Activated CD8-positive, alpha-beta memory T cell treated with anti-CD3 and anti-CD28 coated beads, Interleukin-2, amount 50 U/mL, for 1 hour (primary cell): ENCODE measurements around the gene TYMS.

ENCODE experiments used
- DNase-seq: peaks from one replicate; pipeline ENCODE4 v3.0.0-alpha.2; 2020; ENCODE audit errors: extremely low read depth

Gene TYMS

DNA sequence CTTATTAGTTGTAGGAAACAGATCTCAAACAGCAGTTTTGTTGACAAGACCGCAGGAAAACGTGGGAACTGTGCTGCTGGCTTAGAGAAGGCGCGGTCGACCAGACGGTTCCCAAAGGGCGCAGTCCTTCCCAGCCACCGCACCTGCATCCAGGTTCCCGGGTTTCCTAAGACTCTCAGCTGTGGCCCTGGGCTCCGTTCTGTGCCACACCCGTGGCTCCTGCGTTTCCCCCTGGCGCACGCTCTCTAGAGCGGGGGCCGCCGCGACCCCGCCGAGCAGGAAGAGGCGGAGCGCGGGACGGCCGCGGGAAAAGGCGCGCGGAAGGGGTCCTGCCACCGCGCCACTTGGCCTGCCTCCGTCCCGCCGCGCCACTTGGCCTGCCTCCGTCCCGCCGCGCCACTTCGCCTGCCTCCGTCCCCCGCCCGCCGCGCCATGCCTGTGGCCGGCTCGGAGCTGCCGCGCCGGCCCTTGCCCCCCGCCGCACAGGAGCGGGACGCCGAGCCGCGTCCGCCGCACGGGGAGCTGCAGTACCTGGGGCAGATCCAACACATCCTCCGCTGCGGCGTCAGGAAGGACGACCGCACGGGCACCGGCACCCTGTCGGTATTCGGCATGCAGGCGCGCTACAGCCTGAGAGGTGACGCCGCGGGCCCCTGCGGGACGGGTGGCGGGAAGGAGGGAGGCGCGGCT lies at the start of gene TYMS:
TYMS (plus strand) TSS at position 343 of the 690 bp plus-strand sequence; CDS start at position 433, 90 bp downstream.
- no peak for DNase-seq

DNA sequence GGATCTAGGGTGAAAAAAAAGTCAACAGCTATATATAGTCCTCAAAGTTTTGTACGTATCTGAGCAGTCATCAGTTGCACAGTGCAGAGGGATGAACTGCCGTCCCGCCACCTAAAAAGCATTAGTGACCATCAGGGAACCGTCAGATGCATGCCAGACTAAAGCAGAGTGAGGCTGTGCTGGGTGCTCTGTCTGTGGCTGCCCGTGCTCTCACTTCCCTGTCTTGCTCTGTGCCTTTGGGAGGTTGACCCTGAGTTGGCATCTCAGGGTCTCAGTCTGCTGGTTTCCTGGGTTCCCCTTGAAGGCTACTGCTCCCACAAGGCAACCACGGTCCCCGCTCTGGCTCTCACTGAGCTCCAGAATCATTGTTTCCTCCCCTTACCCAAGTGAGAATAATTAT lies 49.5 kb upstream of the TYMS start:
- DNase-seq: no peak

DNA sequence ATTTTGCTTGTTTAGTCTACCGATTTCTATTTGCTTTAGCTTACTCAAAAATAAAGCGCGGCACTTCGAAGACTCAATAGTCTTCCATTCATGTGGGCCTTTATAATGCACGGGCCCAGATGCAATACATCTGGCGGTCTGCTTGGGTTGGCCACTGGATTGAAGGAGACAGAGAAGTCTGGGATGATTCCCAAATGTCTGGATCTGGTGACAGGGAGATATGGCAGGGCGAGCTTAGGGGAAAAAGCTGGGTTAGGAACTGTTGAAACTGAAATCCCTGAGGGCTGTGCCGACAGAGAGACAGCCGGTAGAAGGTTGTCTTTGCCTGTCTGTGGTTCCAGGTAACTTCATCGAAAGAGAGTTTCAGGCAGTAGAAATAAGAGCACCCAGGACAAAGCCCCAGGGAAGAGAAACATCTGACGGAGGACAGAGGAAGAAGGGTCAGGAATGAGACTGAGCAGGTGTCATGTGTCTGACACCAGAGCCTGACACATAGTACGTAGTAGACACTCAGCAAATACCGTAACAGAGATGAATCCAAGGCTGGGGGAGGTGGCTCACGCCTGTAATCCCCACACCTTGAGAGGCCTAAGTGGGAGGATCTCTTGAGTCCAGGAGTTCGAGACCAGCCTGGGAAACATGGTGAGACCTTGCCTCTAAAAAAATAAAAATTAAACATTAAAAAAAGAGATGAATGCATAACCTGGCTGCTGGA lies 47.1 kb upstream of the TYMS start:
- DNase-seq: no peak

DNA sequence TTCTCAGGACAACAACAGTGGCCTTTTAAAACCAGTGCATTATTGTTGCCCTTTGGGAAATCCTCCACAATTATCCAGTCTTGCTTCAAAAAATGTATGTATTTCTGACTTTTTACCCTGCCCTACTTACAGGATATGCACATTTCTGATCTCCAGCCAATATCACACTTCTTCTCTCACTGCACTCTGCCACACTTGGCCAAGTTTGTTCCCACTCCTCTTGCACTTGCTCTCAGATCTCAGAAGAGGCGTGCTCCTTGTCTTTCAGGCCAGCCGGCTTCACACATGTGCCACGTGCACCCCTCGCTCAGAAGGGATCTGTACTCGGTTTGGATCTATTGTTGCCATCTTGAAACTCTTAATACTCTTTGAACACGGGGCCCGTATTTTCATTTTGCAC lies 45.3 kb upstream of the TYMS start:
- no peak for DNase-seq

DNA sequence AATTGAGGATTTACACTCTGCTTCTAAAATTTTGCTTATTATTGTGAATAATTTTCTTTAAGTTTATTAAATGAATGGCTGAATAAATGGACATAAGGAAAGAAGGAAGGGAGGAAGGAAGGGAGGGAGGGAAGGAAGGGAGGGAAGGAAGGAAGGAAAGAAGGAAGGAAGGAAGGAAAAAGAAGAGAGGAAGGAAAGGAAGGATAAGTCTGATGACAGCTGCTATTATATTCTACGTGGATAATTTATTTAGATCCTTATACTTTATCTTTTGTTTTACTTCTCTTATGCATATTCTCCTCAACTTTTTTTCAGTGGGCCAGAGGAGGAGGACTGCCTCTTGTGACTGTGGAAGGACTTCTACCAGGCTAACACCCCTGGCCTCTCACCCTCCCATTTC lies 43.3 kb upstream of the TYMS start:
- DNase-seq: no peak

DNA sequence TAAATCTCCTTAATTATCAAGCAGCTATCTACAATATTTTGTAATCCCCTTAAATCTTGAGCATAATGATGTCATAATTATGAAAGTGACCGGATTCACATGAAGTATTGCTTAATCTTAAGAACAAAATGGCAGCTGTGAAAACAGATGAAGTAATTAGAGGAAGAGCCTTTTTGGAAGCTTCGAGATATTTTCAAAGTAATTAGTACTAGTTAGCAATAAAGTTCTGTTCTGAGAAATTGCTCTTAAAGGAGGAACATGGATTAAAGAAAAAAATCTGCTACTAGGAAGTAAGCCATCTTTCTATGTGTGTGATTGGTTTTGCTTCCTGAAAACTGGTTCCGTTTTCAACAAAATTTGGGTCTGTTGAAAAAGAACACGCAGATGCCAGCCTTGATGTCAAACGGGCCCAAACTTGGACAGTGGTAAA lies 42.3 kb upstream of the TYMS start:
- no peak for DNase-seq

DNA sequence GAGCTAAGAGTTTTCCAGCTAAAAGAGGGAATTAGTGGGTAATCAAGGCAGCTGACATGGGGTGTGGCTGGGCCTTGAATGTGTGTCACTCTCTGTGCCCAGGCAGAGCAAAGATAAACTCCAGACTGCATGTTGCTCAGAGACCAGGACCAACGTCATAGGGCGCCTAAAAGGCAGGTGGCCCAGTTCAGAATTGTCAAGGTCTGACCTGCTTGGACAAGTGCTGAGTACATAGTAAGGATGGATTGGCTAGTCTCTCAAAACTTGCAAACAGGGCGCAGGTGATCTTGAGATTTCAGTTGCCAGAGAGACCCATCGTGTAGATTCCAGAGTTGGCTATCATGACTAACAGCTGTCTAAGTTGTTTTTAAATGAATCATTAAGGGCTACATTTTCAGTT lies 41.7 kb upstream of the TYMS start:
- no peak for DNase-seq

DNA sequence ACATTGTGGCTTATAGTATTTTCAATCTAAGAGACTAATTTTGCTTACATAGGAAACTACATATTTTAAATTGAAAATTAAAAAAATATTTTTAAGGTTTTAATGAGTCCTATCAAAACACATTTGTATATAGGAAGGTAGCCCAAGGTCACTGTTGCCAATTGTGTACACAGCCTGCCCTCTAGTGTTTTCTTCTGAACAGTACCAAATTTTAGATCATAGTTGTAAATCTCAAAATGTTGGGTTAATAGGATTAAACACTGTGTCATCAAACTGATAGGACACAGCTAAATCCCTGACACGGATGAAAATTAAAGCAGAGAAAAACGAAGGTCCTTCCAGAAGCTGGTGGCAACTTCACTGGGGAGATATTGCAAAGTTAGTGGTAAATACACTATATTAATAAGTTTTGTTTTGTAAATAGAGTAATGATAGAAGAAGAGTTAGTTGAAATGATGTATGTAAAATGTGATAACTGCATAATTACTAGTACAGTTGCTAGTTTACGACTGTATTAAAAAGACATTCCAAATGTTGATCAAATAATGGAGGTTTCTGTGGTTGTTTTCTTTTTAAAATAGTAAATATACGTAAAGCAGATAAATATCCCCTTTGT lies 41.0 kb upstream of the TYMS start:
- DNase-seq: no peak

DNA sequence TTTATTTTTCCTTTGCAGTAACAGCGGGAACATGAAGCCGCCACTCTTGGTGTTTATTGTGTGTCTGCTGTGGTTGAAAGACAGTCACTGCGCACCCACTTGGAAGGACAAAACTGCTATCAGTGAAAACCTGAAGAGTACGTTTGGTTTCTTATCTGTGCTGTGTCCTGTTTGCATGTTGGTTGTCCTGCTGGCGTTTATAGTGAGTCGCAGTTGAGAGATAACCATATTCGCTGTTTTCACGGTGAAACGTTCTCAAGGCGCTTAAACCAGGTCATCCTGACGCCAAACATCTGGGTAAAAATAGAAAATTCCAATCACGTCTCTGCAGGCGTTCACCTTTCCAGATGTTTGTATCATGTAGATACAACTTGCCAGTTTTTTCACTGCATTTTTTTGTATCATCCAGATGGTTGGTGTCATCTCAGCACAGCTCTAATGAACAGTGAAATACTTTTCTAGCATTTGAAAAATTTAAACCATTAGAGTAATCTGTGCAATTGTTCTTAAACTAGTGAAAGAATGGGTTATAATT lies 39.4 kb upstream of the TYMS start:
- DNase-seq: no peak

DNA sequence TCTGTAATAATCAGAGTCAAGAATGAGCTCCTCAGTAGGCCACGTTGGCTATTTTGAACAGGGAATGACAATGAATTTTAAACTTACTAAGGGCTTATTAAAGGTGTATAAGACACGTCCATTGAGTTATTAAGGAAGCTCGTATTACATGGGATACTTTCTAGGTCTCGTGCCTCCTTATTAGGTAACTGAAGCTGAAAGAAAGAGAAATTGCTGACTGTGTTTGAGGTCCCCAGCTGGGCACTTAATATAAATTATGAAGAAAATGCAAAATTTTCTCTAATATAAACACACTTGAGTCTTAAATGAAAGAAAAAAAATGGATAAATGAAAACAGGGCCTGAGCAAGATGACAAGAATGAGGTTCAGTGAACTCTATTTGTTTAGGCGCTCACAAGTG lies 38.8 kb upstream of the TYMS start:
- no peak for DNase-seq

DNA sequence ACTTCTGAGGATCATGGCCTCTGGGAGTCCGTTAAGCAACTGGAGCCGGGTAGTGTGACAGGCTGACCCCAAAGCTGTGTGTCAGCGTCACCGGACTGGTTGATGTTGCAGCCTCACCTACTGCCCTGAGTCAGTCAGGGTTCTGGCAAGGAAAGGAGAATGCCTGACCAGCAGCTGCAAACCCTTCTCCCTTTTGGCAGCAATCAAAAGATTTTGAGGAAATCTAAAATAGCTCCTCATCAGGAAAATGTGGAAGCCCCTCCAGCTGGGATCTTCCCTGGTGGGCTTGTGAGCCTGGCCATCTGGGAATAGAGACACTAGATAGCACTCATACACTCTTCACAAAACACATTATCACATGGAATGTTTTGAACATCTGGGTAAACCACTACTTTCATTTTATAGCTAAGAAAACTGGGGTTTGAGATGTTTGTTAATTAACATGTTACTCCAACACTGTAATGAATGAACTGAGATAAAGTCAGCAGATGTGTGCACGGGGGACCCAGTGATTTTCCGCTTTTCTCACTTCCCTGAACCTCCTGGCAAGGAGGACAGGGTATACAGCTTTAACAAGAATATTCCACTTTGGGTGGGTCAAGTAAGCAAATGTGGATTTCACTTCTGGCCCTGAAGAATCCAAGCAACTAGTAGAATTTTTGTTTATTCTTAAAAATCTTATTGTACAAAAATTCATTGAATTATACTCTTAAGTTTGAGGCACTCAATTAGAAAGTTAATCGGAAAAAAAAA lies 36.0 kb upstream of the TYMS start:
- DNase-seq: no peak

DNA sequence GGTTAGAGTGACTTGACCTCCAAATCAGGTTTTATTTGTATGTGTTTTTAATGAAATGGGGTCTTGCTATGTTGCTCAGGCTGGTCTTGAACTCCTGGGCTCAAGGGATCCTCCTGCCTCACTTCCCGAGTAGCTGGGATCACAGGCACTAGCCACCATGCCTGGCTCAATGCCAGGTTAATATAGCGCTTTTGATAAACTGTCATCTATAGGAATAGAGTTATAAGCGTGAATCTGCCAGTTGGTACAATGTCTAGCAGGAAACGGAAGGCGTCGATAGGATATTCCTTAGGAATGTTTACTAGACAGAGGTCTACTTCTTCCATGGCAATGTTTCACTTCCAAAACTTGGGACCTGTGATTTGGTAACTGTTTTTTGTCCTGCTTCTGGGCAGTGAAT lies 35.2 kb upstream of the TYMS start:
- no peak for DNase-seq

DNA sequence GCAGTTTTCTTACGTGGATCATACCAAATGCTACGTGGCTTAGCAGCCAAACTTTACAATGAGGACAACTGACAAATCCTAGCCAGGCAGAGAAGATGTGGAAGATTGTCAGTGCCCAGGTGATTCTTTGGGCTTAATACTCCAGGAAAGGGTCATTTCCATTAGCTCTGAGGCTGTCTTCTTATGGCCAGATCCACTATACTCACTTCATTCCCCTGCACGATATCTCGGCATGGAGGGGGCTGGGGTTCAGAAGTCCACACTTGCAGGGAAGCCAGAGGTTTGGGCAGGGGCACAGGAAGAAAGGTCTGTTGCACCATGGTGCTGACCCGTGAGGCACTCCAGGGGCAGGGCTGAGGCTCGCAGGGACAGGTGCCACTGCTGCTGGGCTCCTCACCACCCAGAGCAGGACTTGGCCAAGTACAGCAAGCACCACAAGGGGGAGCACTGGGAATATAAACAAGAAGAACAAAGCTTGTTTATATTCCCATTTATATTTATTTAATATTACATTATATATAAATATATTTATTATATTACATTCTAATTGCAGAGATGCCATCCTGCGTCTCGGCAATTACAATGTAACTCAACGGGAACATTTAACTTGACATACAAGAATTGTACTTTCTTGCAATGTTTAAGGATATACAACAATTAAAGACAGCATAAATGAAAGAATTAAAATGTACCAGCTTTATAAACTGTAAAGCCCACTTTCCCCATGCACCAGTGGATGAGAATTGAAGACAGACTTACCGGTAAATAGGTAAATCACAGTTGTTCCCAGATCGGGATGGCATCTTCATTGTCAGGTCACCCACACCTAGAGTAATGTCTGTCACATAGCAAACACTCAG lies 33.5 kb upstream of the TYMS start:
- peak; percentile 24 for DNase-seq

DNA sequence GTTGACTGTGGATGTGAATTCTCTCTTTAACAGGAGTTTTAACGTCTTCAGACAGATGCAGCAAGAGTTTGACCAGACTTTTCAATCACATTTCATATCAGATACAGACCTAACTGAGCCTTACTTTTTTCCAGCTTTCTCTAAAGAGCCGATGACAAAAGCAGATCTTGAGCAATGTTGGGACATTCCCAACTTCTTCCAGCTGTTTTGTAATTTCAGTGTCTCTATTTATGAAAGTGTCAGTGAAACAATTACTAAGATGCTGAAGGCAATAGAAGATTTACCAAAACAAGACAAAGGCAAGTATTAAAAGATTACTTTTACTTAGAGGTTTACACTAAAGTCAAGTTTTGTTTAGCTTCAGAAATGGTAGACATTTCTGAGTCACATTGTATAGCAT lies 30.2 kb upstream of the TYMS start:
- no peak for DNase-seq

DNA sequence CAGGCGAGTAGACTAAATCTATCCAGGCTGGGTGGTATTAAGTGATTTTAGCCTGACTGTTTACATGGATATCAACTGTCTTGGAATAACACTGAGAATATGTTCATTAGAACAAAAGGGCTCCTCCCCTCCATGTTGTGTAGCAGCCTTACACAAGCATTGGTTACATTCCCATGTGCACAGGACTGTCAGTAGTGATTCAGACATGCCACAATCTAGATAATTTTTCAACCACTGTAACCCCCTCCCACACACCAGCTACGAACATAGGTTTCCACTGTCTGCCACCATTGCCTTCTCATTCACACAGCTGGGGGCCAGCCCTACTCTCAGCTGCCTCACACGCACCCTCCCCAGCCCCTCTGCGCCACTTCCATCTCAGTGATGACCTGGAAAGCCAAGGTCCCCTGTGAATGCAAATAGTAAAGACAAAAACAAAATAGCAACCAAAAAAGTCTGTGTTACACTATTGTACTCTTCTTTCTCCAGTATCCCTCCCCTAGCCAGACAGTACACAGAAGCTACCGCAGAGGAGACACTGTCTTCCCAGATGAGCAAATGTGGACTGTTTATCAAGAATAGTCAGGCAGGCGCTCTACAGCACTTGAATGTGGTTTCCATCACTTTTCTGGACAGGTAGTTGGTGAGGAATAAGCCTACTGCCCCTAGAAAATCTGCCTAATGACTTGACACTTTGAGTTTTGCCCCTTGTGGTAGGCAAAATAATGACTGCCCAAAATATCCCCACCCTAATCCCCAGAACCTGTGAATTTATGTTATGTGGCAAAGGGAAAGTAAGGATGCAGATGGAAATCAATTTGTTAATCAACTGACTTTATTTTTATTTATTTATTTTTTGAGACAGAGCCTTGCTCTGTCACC lies 27.9 kb upstream of the TYMS start:
- DNase-seq: no peak

DNA sequence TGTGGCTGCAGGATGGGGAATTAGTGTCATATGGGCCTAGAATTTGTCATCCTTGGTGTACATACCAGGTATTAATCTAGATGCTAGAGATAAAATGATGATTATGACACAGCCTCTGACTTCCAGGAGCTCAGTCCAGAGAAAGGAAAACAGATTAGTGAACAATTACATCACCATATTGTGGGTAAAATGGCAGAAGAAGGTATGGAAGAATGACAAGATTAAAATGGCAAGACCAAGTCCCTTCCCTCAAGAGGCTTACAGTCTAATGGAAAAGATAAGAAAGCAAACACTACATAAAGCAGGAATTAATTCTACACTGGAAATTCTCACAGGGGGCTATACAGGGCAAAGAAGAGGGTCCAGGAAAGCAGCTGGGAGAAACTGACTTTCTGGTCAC lies 25.9 kb upstream of the TYMS start:
- no peak for DNase-seq

DNA sequence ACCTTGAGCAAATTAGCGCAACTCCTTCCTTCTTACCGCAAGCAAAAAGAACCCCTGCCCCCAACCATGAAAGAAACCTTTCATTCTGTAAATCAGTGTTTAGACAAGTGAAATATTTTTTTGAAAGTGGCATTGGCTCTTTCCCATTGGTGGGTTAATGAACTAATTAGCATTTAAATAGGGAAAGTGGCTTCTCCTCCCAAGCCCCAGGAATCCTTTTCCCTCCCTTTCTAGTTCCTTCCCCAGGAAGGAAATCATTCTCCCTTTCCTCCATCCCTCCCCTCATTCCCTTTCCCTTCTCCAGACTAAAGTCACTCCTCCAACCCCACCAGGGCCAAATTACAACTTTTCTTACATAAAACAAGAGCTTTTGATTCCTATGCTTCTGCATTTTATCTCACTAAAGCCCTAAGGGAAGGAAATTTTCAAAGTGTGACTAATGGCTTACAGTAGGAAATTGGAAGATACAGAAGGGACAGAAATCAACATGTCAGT lies 22.9 kb upstream of the TYMS start:
- DNase-seq: no peak

DNA sequence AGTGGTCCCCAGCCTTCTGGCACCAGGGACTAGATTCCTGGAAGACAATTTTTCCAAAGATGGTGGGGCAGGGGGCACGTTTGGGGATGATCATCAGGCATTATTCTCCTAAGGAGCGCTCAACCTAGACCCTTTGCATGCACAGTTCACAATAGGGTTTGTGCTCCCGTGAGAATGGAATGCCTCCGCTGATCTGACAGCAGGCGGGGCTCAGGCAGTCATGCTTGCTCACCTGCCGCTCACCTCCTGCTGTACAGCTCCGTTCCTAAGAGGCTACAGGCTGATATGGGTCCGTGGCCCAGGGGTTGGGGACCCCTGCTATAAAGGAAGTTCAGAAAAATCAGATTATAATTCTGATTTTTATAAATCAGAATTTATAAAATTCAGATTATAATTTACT lies 22.3 kb upstream of the TYMS start:
- DNase-seq: no peak

DNA sequence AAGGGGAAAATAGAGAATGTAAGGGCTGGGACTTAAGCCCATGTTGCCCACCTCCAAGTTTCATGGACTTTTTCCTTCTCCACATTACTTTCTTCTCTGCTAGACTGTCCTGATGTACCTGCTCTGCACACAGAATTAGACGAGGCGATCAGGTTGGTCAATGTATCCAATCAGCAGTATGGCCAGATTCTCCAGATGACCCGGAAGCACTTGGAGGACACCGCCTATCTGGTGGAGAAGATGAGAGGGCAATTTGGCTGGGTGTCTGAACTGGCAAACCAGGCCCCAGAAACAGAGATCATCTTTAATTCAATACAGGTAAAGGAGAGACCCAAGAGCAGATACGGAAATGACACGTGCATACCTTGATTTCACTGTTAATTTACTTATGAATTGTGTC lies 16.2 kb upstream of the TYMS start:
- no peak for DNase-seq

DNA sequence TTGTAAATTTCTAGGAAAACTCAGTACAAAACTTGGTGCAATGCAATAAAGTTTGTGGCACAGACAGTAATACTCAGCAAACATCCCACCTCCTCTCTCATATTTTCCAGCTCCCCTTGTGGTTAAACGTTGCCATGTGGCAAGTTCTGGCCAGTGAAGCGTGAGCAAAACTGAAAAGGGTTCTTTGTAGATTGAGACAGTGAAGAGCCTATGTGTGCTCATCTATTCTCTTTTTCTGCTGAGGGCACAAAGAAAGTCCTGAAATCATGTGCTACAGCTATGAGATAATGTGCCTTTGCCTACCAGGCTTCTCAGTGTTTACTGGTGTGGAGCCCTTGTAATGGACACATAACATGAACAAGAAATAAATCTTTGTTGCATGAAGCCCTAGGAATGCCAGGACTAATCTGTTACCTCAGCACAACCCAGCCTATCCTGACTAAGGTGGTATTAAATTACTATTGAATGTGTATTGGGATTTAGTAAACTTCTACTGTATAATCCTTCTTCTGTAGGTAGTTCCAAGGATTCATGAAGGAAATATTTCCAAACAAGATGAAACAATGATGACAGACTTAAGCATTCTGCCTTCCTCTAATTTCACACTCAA lies 13.0 kb upstream of the TYMS start:
- DNase-seq: no peak
